GM19099 (cell line): ENCODE results near the gene GDI2.

Experiments used
- POLR2A ChIP-seq: IDR thresholded peaks from 3 replicates; pipeline ENCODE4 v1.6.1; 2011; ENCODE audit warnings: low read depth; ENCODE audit not compliant: insufficient read length; ENCODE audit errors: extremely low read depth

The GDI2 gene

DNA sequence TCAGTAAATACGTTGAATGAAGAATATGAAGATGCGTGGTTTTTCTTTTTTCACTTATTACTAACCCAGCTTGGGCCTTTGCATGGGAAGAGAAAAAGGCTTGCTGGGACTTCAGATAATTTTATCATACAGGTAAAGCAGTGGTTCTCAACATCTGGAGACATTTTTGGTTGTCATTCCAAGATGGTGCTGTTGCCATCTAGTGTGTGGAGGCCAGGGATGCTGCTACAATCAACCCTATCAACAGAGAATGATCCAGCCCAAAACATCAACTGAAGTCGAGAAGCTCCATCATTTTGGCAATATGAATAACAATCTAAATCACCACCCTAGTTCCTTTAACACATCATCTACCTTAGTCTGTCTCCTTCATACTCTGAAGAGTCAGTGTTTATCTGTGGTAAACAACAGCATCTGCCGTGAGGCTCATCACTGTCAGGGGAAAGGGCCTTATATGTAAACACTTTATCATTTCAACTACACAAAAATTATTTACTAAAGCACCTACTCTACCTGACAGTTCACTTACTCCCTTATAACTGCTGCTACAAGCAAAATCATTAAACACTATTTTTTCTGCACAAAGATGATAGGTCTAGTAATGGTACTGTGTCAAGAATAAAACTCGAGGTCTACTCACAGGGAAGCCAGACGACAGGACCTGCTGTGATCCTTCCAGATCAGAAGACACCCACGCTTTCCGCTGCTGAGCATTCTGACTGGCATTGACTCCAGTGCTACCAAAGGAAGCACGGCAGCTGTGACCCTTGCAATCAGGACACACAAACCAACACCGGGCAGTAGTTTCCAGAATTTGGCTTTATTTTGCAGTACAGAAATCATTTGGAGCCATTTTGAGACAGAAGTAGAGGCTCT, 48.6 kb downstream of the GDI2 start:
- TF ChIP-seq POLR2A, result no peak

DNA sequence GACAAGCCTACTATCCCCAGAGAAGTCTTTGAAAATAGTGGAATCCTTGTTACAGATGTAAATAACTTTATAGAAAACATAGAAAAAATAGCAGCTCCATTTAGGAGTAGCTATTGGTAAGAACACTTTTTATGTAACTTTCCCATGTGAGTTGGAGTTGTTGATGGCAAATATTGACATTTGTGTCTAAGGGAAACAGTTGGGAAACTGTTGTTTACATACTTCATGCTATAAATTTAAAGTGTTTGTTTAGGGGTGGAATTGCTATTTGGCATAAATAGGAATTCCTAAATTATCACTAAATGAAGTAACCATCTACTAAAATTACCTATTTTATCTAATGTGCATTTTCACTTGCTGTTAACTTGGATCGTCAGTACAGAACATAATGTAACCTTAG, 50.7 kb downstream of the GDI2 start:
- no peak for TF ChIP-seq POLR2A

GRCh38 chr10:5761220-5761619, 52.0 kb downstream of the GDI2 start:
- no peak for TF ChIP-seq POLR2A

DNA sequence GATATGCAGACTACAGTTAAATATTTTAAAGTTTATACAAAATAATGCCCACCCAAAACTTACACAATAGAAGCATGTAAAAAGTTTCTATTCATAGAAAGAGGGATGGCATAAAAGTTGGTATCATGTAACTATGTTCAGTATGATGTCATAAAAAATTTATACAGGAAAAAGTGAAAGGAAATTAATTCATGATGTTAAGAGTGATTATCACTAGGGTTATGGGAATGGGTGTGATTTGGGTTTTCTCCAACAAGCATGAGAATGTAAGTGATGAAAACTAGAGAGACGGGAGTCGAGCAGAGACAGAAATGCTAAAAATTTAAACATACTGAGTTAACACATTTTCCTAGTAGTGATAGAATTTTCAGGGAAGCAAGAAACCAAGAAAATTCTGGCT, 52.7 kb downstream of the GDI2 start:
- no peak for TF ChIP-seq POLR2A

DNA sequence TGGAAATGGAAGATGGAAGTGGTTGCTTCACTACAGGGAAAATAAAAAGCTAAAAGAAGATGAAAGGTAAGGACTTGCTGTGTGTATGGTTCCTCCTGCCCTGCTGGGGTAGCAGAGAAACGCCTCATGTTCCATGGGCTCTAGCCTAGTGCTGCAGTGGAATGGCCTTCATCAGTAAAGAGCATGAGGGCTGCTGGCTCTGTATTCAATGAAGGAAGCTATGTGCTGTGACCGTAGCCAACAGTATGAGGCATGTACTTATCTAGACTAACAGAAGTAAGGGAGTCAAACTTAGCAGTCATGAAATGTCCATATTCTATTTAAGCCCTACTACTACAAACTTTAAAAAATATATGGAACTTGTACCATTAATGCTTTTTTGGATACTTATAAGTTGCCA, 54.3 kb downstream of the GDI2 start:
- no peak for TF ChIP-seq POLR2A

DNA sequence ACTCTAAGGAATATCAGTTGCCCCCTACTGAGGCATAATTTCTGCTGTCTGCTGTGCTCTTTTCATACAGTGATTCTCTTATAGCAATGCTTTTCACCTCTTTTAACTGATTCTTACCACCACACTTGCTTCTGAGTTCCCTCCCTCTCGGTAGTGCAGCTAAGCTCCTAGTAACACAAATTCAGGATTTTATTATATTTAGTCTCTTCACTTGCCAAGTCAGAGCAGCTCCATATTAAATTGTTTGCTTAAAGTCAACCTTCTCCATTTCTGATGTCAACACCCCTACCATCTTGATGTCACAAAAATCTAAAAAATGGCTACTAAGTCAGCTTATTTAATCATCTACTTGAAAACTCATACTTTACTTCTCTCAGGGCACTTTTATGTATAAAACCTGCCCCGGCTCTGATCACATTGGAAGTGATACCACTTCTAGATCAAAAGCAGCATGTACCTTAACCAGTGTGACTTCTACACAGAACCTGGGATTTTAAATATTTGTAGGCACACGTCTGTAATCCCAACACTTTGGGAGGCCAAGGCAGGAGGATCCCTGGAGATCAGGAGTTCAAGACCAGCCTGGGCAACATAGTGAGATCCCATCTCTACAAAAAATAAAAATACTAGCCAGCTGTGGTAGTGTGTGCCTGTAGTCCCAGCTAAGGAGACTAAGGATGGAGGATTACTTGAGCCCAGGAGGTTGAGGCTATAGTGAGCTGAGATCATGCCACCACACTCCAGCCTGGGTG, 55.3 kb downstream of the GDI2 start:
- no peak for TF ChIP-seq POLR2A

DNA sequence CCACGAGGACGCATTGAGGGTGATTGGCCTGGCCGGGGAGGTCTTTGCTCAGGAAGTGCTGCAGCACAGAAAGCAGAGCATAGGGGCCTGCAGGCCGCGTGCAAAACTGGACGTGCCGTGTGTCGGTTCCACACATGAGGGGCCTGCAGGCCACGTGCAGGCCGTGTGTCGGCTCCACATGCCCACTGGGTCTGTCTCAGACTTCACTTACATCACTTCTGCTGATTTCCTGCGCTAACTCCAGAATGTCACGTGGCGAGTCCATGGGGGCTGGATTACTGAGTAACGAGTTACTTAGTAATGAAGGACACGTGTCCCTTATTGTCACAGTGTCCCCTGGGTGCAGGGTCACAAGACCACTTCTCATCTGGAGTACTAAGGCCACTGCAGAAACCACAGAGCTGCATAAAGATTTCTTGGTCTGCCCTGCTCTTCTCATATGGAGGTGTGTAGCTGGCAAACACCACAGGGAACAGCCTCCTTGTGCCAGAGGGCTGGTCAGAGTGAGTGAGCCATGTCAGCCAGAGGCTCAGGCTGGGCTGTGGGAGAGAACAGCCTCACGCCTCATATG, 60.8 kb downstream of the GDI2 start:
- no peak for TF ChIP-seq POLR2A

DNA sequence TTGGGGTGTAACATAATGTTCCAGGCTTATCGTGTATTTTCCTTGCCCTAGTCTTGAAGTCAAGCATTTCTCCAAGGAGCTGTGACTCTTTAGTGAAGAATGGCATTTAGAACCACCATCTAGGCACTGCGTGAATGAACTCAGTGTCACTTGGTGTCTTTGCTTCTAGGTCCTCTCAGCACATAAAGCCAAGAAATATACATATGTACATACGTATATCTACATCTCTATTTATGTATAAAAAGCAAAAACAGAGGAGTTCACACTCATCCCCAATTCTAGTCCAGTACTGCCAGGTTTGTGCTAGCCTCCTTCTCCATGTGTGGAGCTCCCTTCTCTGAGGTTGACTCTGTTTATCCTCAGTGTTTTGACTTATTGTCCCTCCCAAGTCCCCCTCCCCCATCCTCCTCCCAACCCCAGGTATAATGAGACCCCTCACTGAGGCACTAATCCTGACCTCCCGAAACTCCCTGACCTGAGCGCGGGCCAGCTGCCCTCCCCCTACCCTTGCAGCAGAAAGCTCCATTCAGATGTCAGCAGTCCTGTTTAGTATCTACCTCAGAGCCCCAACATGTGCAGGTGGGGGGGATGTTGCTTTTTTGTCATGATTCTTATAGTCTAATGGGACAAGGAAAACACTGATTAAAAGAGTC, 61.5 kb downstream of the GDI2 start:
- no peak for TF ChIP-seq POLR2A

GRCh38 chr10:5748394-5748803, 64.8 kb downstream of the GDI2 start:
- no peak for TF ChIP-seq POLR2A

DNA sequence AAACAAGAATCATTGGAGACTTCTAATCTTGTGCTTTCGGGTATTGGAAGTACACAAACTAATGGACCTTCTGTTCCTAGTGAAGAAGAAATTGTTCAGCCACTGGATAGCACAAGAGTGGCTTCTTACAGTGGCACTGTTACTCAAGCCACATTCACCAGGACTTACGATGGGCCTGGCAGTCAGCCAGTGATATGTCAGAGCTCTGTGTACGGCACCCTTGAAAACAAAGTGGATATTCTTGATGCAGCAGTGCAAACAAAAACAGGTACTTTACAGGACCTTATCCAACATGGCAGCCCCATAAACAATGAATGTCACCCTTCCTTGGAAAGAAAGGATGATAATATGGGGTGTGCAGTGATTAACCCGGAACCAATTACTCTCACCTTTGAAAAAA, 67.0 kb downstream of the GDI2 start:
- no peak for TF ChIP-seq POLR2A

DNA sequence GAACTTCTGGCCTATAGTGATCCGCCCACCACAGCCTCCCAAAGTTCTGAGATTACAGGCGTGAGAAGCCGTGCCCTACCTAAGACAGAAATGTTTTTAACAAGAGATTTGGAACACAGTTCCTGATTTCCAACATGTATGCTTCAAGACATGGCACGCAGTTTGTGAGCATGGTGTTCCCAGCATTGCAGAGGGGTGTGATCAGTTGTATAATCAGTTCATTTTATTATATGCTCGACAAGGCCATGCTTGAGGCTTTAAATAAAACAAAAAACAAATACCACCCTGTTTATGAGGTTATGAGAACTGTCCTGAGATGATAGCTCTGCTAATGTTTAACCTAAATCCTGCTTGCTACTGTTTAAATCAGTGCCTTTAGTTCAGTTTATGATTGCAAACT, 68.4 kb downstream of the GDI2 start:
- no peak for TF ChIP-seq POLR2A

DNA sequence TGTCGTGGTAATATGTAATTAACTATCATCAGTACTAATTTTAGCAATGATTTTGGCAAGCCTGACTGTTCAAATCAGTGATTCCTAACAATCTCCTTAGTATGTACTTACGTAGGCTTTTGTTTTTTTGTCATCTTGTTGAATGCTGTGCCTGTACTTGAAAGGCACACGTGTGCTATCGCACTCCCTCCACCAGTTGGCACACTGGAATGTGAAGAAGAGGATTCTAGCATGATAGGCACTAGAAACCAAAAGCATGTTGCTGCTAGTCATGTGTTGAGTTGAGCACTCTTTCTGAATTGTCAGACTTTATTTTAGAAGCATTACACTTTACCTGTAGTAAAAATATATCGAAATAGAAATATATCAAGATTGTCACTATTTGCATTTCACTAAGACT, 69.5 kb downstream of the GDI2 start:
- TF ChIP-seq POLR2A, result no peak

- no peak for TF ChIP-seq POLR2A
Measured at GRCh38 chr10:5742116-5742515, 71.1 kb downstream of the GDI2 start.

DNA sequence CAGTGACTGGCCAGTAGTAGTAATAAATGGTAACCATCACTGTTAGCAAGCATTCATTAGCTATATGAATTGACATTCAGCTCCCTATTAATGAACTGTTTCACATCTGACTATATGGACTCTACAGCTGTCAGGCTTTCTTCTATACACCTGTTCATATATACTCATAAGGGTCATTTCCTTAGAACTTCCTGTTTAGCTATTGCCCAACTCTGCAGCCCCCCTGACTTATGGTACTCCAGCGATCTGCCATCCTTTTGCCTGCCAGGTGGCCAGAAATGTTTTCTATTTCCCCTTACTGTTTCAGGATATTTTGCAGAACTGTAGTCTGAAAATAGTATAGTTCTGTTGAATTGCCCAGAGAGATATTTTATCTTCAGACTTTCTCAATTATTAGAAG, 72.0 kb downstream of the GDI2 start:
- TF ChIP-seq POLR2A, result no peak

GRCh38 chr10:5738427-5738826, 74.8 kb downstream of the GDI2 start:
- no peak for TF ChIP-seq POLR2A

DNA sequence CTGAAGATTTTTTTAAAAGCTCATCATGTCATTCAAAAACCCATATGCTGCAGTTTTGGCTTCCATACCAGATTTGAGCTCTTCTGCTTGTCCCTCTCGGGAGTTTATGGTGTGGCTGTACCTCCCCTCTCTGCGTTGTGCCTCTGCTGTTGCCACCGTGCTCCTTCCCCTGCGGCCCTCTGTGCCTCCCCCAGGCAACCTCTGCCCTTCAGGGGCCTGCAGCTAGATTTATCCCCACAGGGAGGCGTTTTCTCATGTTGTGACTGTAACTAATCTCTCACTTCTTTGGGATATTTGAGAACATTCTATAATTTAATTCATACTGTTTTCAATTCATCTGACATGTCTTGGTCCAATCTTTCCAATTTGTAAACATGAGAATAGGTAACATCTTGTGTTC, 75.9 kb downstream of the GDI2 start:
- no peak for TF ChIP-seq POLR2A

DNA sequence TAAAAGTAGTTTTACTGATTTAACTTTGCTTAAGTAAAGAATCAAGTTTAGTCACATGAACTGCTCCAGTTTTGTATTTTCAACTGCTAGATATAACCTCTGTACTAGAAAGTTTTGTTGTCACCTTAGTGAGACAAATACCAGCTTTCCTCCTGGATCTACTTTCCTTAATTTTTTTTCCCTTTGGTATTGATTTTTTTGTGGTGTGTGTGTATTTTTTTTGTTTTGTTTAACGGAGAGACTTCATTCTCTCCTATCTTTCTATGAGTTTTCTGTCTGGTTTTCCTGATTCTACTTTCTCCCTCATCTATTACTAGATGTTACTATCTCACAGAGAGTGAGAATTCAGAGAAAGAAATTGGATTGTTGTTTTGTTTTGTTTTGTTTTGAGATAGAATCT, 76.6 kb downstream of the GDI2 start:
- no peak for TF ChIP-seq POLR2A
